Activated B cell treated with CpG ODN at 0.5 μM for 24 hours (primary cell): ENCODE measurements around the gene KRT24. TPM values are rescaled to one million over a fixed set of nuclear protein-coding genes. Genes with fewer than 3 reads are reported as not detected.

Experiments used
- ATAC-seq: fragments of 200-7000 bp; cut with Tn5 transposase; one replicate; pipeline ENCODE4 v1.10.0; 2021; ENCODE audit warnings: low read depth, mild to moderate bottlenecking, moderate library complexity
- CTCF ChIA-PET: fragments of 350-600 bp; sonication (Branson Sonifier 250); formaldehyde crosslinking; loops from one replicate; lab custom pipeline; 2021; ENCODE audit warnings: antibody characterized with exemption; lab: Charles Lee
- POLR2A ChIA-PET: fragments of 350-600 bp; sonication (Branson Sonifier 250); formaldehyde crosslinking; loops from one replicate; lab custom pipeline; 2021; ENCODE audit warnings: antibody characterized with exemption; lab: Charles Lee
- DNase-seq: peaks from one replicate; pipeline ENCODE4 v3.0.0; 2022
- H3K27ac Mint-ChIP-seq: one replicate; pipeline ENCODE4 v1.8.0; 2020; ENCODE audit warnings: mixed read lengths
- H3K27me3 Mint-ChIP-seq: one replicate; pipeline ENCODE4 v1.8.0; 2021; ENCODE audit warnings: mixed read lengths
- H3K36me3 Mint-ChIP-seq: one replicate; pipeline ENCODE4 v1.8.0; 2021; ENCODE audit warnings: low read depth, mixed read lengths
- H3K4me1 Mint-ChIP-seq: one replicate; pipeline ENCODE4 v1.8.0; 2021; ENCODE audit warnings: mixed read lengths
- H3K4me3 Mint-ChIP-seq: one replicate; pipeline ENCODE4 v1.8.0; 2020; ENCODE audit warnings: mild to moderate bottlenecking, mixed read lengths
- H3K9me3 Mint-ChIP-seq: one replicate; pipeline ENCODE4 v1.8.0; 2020; ENCODE audit warnings: mixed read lengths
- CTCF ChIP-seq: fragments of 200-600 bp; IDR thresholded peaks from one replicate; pipeline ENCODE4 v1.8.0; 2022; ENCODE audit warnings: antibody characterized with exemption, mild to moderate bottlenecking
- intact Hi-C: fragments of 100-400 bp; cut with micrococcal nuclease; formaldehyde crosslinking; loops from one replicate; pipeline ENCODE4 v1.15.1; 2024
- total RNA-seq: library from RNA; stranded (reverse); gene quantifications from 2 replicates; pipeline ENCODE4 v1.2.3, GENCODE V29; 2022

The KRT24 gene
- total RNA-seq, 1 donor from 2014 or later: not detected

GRCh38 chr17:40734018-40734417 lies 30.5 kb upstream of the KRT24 start:
- POLR2A ChIA-PET: no interaction called here
- intact Hi-C loops: no loop called here
- no peak overlapping the region for H3K27ac Mint-ChIP-seq
- H3K27me3 Mint-ChIP-seq: peaks cover 7% of the 10 kb centered on the region
- H3K36me3 Mint-ChIP-seq: no peaks in the 10 kb centered on the region
- no peak for ATAC-seq
- TF ChIP-seq CTCF: no peak
- CTCF ChIA-PET: no interaction called here
- H3K9me3 Mint-ChIP-seq: no peaks in the 10 kb centered on the region
- H3K4me3 Mint-ChIP-seq: no peak overlapping the region
- peaks cover 4% of the 10 kb centered on the region for H3K4me1 Mint-ChIP-seq
- no peak for DNase-seq

GRCh38 chr17:40730970-40731369 lies 27.4 kb upstream of the KRT24 start:
- no peak for TF ChIP-seq CTCF
- ChIA-PET POLR2A (interaction anchor here (0.6 to 1.1 kb wide), 2 partner anchors 115 to 366 kb away, joined by 3 to 14 read pairs; no protein-coding TSS in a partner anchor), CTCF (interaction anchor here (1.9 kb wide), 1 partner anchor 932 kb away, joined by 4 read pairs; no protein-coding TSS in a partner anchor)
- DNase-seq (no peak), ATAC-seq (no peak)
- no peak overlapping the region for H3K27ac Mint-ChIP-seq
- H3K4me3 Mint-ChIP-seq: no peak overlapping the region
- no peaks in the 10 kb centered on the region for H3K9me3 Mint-ChIP-seq
- peaks cover 4% of the 10 kb centered on the region for H3K27me3 Mint-ChIP-seq
- intact Hi-C loops: no loop called here
- H3K4me1 Mint-ChIP-seq: peaks cover 26% of the 10 kb centered on the region
- no peaks in the 10 kb centered on the region for H3K36me3 Mint-ChIP-seq

- Mint-ChIP-seq H3K4me1 (peaks cover 26% of the 10 kb centered on the region), H3K36me3 (no peaks in the 10 kb centered on the region), H3K4me3 (peak overlapping the region; percentile 74), H3K27me3 (no peaks in the 10 kb centered on the region), H3K27ac (peak overlapping the region; percentile 94), H3K9me3 (no peaks in the 10 kb centered on the region)
- CTCF ChIA-PET: interaction anchor here (0.7 to 1.1 kb wide), 6 partner anchors 8 to 938 kb away, joined by 3 to 6 read pairs (median 3); no protein-coding TSS in a partner anchor
- no peak for TF ChIP-seq CTCF
- POLR2A ChIA-PET: interaction anchor here (0.6 to 1.4 kb wide), 10 partner anchors 80 to 962 kb away, joined by 3 to 8 read pairs (median 4); partner anchors contain the start of gene SMARCE1
- peak; percentile 92 for ATAC-seq
- intact Hi-C loops: loop anchor here (1.0 to 5.0 kb wide), 5 partner anchors 79 to 165 kb away; no protein-coding TSS in a partner anchor
- DNase-seq: no peak
Observed at GRCh38 chr17:40727447-40728231, 24.1 kb upstream of the KRT24 start.

- CTCF ChIA-PET: interaction anchor here (0.8 to 1.1 kb wide), 5 partner anchors 74 to 939 kb away, joined by 3 to 6 read pairs (median 3); no protein-coding TSS in a partner anchor
- no peak for TF ChIP-seq CTCF
- POLR2A ChIA-PET: interaction anchor here (0.8 to 1.4 kb wide), 8 partner anchors 80 to 962 kb away, joined by 3 to 8 read pairs (median 4); partner anchors contain the start of gene SMARCE1
- H3K4me3 Mint-ChIP-seq: peak overlapping the region; percentile 12
- H3K27me3 Mint-ChIP-seq: no peaks in the 10 kb centered on the region
- no peaks in the 10 kb centered on the region for H3K9me3 Mint-ChIP-seq
- peak overlapping the region; percentile 74 for H3K27ac Mint-ChIP-seq
- no peak for ATAC-seq
- intact Hi-C loops: loop anchor here (1.0 to 5.0 kb wide), 4 partner anchors 103 to 165 kb away; no protein-coding TSS in a partner anchor
- H3K36me3 Mint-ChIP-seq: no peaks in the 10 kb centered on the region
- no peak for DNase-seq
- H3K4me1 Mint-ChIP-seq: peaks cover 26% of the 10 kb centered on the region
Observed at GRCh38 chr17:40726919-40727318, 23.4 kb upstream of the KRT24 start.

GRCh38 chr17:40724656-40725055 lies 21.1 kb upstream of the KRT24 start:
- H3K4me3 Mint-ChIP-seq: no peak overlapping the region
- H3K36me3 Mint-ChIP-seq: no peaks in the 10 kb centered on the region
- H3K4me1 Mint-ChIP-seq: peaks cover 24% of the 10 kb centered on the region
- intact Hi-C loops: loop anchor here (5.0 kb wide), 1 partner anchor 162 kb away; no protein-coding TSS in a partner anchor
- no peak for ATAC-seq
- no peak for DNase-seq
- CTCF ChIA-PET: no interaction called here
- POLR2A ChIA-PET: no interaction called here
- H3K27me3 Mint-ChIP-seq: peaks cover 3% of the 10 kb centered on the region
- no peaks in the 10 kb centered on the region for H3K9me3 Mint-ChIP-seq
- TF ChIP-seq CTCF: no peak
- H3K27ac Mint-ChIP-seq: no peak overlapping the region
